NCI-H2107 treated with DMSO at 0.1 percent for 48 hours (cell line): ENCODE data around the gene ARIH1.
"Not testable (repeated sequence)": the region's sequence is repeated elsewhere in the genome, so short reads cannot be mapped to it uniquely, and the experiment has no call there.

Experiments used
- DNase-seq: peaks from one replicate; lab custom pipeline; 2025; ENCODE audit not compliant: unreplicated experiment; lab: John Stamatoyannopoulos, UW

Gene ARIH1

DNA sequence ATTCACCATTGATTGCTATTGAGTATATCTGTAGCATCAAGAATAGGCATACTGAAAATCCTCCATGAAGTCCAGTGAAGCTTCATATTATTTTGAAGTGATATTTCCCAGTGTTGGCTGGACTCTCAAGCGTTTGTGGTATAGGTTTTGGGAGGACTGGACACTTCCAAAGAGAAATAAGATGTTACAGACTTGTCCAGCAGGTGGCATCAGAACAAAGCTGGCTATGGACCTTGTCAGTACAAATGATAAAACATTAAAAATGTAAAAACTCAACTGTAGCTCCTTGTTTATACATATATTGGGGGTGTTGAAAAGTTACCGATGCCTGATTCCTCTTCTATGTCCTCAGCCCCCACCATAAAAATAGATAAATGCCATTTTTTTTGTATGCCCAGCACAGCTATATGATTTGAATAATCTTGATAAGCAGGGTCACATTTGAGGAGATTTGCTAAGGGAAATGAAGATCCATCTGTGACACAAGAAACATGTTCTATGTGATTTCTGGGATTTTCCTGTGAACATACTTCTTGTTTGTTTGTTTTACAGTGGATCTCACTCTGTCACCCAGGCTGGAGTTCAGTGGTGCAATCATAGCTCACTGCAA lies 125.8 kb downstream of the ARIH1 start:
- no peak for DNase-seq

DNA sequence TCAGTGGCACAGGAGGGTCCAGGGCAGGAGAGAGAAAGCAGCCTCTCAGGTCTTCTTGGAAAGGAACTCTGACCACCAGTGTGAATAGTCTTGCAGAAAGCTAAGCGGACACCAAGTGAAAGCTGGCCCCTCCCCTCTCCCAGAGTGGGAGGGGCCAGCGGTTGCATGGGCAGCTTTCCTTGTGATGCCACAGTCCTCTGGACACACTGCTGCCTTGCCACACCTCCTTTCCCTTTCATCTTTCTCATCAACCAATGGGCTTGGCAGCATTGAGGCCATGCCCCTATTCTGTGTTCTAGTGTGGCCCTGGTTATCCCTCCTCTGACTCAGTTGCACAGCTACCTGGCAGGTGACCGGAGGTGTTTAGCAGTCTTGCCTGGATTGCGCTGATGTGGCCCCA lies 130.7 kb downstream of the ARIH1 start:
- no peak for DNase-seq

DNA sequence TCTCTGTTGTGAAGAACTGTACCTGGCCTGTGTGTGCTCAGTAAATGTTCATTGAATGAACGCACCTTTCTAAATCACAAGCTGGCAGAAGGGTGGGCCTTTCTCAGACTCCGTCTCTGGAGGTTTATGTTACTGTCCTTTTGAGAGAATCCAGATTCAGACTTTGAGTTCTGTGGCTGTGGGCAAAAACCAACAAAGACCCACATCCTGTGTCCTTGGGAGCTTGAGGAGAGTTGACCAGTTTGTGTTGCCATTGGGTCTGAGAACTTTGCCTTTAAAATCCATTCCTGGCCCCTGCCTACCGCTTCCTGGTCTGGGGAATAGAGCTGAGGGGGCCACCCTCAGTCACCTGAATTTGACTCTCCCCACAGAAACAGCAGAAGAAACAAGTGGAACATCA lies 134.0 kb downstream of the ARIH1 start:
- DNase-seq, result not testable (repeated sequence)

DNA sequence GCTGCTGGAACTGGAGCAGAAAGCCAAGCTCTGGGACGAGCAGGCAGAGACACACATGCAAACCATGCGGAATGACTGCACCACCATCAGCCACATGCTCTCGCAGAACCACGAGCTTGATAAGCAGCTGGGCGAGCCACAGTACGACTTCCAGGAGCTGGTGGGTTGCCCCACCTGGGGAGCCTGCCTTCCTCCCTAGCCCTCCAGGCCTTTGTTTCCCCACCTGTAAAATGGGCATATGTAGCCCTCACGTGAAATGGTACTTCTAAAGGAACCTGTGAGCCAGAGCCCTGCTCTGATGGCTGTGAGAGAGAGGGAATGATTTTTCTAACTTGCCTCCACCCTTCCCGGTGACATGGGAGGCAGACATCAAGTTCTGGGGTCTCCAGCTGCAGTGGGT lies 135.7 kb downstream of the ARIH1 start:
- no peak for DNase-seq

DNA sequence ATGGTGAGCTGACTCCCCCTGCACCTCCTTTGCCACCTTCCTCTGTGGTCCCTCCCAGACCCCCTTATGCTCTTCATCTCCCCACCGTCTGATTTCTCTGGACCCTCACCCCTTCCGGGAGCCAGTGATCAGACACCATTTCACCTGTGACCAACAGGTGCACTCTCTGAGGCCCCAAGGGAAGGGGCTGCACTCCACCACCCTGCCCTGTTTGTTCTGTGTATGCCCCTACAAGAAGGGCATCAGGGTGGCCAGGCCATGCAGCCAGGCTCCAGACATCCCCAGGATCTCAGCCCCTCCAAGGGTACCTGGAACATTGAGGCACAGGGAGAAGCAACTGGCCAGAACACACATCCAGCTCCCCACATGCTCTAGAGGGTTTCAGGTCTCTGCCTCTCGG lies 138.2 kb downstream of the ARIH1 start:
- not testable (repeated sequence) for DNase-seq

DNA sequence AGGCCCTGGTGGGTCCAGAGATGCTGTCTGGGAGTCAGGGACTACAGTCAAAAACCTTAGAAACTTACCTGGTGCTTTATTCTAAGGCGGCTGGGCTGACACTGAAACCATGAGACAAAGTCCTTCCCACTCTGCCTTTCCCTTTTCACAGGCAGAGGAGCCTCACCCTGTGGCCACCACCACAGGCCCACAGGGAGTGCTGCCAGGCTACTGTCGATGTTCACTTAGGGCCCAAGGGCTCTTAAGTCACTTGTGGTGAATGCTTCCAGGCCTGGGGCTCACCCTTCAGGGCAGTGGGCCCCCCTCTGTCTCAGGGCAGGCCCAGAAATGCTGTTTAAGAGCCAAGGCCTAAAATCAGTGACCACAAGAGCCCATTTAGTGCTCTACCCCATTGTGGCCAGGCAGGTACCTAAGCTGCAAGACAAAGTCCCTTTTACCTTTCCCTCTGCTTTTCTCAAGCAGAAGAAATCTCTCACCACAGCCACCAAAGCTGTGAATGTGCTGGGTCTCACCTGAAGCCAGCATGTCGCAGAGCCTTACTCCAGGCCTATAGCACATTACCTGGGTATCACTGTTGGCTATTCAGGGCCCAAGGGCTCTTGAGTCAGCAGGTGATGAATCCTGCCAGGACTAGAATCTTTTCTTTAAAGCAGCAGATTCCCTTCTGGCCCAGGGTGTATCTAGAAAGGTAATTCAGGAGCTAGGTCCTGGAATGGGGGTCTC lies 140.8 kb downstream of the ARIH1 start:
- no peak for DNase-seq

DNA sequence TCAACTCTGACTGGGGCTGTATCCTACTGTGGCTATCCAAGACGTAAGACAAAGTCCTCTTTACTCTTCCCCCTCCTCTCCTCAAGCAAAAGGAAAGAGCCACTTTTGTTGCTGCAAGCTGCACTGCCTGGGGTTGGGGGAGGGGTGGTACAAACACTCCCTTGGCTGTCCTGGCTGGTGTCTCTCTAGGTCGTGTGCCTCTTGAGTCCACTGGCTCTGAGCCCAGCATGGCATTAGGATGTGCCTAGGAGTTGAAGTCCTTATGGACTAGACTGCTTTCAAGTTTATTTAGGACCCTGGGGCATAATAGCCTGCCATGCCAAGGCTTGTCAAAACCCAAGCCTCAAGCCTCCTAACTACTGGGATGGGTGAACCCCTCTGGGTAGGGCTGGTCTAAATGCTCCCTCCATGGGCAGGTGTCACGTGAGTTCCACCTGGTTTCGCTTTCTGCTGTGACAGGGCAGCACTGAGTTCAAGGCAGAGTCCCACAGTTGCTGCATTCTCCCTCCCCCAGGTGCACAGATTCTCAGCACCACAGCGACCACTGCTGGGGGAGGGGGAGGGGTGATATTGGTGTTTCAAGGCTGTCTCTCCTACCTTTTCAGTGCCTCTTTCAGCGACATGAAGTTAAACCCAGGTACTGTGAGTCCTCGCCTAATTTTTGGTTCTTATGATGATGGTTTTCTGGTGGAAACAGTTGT lies 141.6 kb downstream of the ARIH1 start:
- peak; percentile 6 for DNase-seq

DNA sequence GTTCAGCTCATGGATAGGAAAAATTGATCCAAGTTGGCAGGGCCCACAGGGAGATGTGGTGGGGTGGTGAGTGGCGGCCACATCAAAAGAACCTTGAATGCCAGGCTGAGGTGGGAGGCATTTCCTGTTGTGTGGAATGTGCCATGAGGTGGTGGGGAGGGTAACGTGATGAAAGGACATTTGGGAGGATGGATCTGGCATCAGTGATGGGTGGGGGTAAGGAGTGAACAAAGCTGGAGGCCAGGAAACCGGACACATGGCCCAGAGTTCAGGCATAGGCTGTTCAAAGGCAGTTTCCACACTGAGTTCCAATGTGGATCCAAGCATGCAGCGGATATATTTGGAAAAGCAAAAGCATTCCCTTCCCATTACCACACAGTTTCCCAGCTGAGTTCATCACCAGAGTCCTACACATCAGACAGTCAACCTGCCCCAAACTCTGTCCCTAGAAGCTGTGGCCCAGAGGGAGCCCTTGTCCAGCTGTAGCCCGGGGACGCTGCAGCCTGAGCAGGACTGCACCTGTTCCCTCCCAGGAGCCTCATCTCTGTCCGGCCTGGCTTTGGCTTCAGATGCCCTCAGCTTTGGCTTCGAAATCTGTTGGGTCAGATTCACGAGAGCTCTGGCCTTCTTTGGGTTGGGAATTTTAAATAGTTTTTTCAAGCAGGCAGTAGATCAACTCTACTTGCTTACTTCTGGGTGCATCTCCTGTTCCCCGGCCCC lies 142.5 kb downstream of the ARIH1 start:
- DNase-seq, result no peak

DNA sequence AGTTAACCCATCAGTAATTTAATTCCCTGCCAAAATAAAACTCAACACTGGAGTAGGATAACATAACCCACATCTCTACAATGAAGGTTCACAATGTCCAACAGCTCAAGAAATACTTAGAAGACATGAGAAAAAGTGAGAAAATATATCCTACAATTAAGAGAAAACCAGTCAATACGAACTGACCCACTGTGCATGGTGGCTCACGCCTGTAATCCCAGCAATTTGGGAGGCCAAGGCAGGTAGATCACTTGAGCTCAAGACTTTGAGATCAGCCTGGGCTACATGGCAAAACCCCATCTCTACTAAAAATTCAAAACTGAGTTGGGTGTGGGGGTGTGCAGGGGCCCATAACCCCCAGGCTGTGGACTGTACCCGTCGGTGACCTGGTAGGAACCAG lies 149.7 kb downstream of the ARIH1 start:
- DNase-seq, result not testable (repeated sequence)

DNA sequence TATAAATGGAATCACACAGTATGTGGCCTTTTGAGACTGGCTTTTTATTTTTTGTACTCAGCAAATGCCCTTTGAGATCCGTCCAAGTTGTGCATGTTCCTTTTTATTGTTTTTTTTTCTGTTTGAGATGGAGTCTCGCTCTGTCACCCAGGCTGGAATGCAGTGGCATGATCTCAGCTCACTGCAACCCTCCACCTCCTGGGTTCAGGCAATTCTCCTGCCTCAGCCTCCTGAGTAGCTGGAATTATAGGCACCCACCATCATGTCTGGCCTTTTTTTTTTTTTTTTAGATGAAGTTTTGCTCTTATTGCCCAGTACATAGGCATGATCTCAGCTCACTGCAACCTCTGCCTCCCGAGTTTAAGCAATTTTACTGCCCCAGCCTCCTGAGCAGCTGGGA lies 152.0 kb downstream of the ARIH1 start:
- DNase-seq, result not testable (repeated sequence)

DNA sequence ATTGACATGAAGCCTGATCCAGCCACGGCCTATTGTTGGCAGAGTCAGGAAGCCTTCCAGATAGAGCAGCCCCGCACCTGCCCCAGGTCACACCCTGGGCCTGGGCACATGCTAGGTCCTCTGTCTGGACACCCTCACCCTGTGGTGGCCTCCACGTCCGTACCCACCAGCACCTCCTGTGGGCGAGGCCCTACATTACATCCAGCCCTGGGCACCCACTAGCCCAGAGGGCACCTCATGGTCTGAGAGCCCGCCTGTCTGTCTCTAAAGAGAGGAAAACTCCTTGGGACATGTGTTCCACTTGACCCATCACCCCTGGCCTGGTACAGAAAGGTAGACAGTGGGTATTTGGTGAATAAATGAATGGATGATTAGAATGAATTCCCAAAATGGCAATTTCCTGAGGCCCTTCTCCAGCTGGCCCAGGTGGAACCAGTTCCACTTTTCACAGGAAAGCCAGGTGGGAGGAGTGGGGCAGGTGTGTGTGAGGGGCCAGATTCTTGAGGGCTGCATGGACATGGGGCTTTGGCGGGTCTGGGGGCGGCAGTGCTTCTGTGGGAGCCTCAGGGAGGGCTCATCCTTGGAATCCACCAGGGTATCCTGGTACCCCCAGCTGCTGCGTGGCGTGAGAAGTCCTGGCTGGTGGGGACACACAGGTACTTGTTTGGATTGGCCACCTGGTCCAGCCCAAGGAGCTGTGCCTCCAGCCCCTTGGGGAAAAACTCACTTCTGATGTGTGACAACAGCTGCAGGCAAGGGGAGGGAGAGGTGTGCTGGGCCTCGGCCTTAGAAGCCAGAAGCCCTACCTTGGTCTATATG lies 154.3 kb downstream of the ARIH1 start:
- not testable (repeated sequence) for DNase-seq

DNA sequence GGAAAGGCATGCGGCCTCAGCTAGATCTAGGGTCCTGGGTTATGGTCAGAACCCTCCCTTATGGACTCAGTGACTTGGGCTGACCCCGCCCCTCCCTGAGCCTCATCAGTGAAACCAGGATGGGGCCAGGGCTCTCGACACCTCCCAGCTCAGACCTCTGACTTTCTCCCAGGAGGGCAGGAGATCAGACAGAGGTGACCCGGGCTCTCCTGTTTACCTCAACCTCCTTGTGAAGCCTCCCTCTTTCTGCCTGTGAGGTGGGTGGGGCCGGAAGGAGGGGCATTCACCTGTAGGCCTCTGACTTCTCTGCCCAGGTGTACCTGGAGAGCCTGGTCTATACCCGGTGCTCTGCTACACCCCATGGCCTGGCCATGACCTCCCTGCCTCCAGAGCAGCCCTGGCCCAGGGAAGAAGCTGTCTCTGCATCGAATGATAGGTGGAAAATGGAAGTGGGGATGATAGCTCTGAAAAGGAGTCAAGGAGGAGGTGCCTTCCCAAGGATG lies 155.0 kb downstream of the ARIH1 start:
- DNase-seq, result not testable (repeated sequence)

DNA sequence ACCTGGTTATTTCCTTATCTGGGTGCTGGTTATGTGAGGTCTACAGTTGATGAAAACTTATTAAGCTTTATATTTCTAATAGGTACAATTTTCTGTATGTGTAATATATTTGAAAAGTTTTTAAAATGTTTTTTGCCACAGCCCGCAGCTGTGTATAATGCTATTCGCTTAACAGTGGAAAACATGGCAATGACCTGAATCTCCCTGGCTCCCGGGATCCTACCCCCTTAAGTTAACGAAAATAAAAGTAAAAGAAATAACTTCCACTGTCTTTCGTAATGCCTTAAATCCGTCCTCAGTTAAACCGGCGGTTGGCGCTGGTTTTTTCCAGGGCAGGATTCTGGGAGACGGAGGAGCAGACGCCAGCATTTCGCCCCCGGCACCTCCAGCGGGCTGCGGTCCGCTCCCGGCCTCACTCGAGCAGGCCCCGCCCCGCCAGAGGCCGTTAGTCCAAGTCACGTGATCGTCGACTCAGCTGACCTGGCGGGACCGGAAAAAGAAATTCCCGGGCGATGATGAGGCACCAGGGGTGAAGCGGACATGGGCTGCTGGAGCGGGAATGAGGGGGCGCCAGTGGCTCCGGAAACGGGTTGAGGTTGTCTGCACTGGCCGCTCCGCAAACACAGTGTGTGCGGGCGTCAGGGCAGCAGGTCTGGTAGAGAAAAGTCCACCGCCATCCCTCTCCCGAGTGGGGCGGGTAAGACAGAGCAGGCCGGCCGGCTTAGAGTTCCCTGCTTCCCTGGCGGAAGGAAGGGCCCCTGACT lies 162.6 kb downstream of the ARIH1 start:
- not testable (repeated sequence) for DNase-seq

DNA sequence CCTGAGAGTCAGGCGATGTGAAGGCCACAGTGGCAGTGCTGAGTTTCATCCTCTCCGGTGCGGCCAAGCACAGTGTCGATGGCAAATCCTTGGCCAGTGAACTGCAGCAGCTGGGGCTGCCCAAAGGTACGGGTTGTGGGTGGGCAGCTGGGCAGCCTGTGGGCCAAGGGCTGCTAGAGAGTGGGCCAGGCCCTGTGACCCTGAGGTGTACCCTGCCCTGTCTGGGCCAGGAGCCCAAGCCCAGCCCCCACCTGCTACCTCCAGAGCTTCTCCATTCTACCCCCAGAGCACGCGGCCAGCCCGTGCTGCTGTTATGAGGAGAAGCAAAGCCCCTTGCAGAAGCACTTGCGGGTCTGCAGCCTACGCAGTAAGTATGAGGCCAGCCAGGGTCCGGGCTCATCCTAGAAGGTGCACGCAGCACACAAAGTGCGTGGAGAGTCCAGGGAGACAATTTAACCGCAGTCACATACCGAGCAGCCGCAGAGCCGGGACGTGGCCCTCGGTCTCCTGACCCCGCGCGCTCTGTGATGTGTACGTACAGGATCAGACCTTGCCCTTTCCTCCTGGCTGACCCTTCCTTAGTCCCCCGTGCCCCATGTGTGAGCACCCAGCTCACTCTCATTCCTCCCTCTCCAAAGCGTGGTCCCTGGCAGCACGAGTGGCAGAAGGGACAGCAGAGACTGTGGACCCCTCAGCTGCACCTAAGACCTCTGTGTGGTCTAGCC lies 165.8 kb downstream of the ARIH1 start:
- not testable (repeated sequence) for DNase-seq

DNA sequence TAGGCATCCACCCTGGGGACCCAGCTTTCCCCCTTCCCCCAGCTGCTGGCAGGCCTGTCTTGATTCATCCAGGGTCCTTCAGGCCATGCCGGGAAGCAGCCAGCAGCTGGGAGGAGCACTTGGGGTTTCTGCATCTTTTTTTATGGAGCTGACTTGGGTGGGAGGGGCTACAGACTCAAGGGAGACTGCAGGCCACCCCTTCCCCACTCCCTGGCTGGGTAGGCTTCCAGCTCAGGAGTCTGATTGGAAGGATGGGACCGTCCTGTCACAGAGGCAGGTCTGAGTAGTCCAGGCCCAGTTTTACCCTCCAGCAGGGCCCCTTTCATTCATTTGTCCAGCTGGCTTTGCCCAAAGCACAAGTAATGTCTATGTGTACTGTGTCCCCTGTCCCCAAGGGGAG lies 168.1 kb downstream of the ARIH1 start:
- DNase-seq, result not testable (repeated sequence)

DNA sequence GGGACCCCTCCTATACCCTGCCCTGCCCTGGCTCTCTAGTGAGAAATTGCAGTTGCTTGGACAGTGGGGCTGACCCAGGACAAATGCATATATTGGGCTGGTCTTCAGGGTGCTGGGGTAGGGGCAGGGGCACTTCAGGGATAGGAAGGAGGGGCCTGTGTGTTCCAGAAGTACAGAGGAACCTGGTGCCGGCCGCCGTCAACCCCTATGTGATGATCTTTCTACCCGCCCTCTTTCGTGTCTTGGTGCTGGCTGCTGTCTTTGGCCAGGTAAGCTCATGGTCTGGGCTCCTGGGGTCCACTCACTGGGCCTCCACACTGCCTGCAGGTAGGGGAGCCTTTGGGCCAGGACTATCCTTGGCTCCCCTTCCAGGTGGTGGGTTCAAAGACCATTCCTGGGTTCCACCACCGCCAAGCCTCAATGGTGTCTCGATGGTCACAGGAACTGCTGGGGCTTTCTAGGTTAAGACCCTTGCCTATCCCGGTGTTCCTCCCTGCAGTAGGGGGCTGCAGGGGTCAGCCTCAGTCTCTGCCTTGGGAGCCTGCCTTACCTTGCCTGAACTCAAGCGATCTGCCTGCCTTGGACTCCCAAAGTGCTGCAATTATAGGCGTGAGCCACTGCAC lies 174.6 kb downstream of the ARIH1 start:
- DNase-seq, result not testable (repeated sequence)
